HCT116 (cell line): ENCODE data around the gene TAF4. TPM values are rescaled to one million over a fixed set of nuclear protein-coding genes. Genes with fewer than 3 reads are reported as not detected.

Experiments
- ATAC-seq: fragments of 200-7000 bp; cut with Tn5 transposase; 2 replicates; pipeline ENCODE4 v1.9.1; 2020; ENCODE audit warnings: mild to moderate bottlenecking, moderate library complexity
- BruUV-seq: library from RNA; stranded (reverse); fragments of 400-500 nt; replicated peaks from 2 replicates; lab custom pipeline; 2021; lab: Mats Ljungman, UMichigan
- CTCF ChIA-PET: fragments of 300-600 bp; sonication (Branson Sonifier 250); formaldehyde crosslinking; loops from one replicate; lab custom pipeline; 2021; ENCODE audit warnings: antibody characterized with exemption; lab: Charles Lee
- POLR2A ChIA-PET: fragments of 300-600, 350-600 bp; sonication (Branson Sonifier 250); formaldehyde crosslinking; loops from one replicate; lab custom pipeline; 2021; ENCODE audit warnings: antibody characterized with exemption; lab: Charles Lee
- RAD21 ChIA-PET, 2 experiments: fragments of 300-600 bp; sonication (Branson Sonifier 250); formaldehyde crosslinking; loops; one replicate each; lab custom pipeline; 2023; ENCODE audit warnings: low total read pairs in 2 of 2; ENCODE audit not compliant: uncharacterized antibody in 2 of 2, unreplicated experiment in 2 of 2, low non-redundant PET in 1 of 2; lab: Charles Lee
- DNase-seq: peaks from one replicate; pipeline ENCODE4 v3.0.0-alpha.2; 2010; ENCODE audit warnings: low read depth, low spot score
- H2AFZ ChIP-seq: fragments of 200-600 bp; shearing (Covaris generic), sonication (generic); 2 replicates; pipeline ENCODE4 v1.6.1; 2017; ENCODE audit warnings: low read depth, mixed run types, mixed read lengths, antibody characterized with exemption, low read length; ENCODE audit not compliant: poor library complexity, severe bottlenecking
- H3K27ac ChIP-seq: 2 replicates; pipeline ENCODE4 v1.5.1; 2012; ENCODE audit warnings: low read depth, low read length
- H3K27me3 ChIP-seq: fragments of 200-600 bp; sonication (generic); 2 replicates; pipeline ENCODE4 v1.6.1; 2016; ENCODE audit warnings: mixed run types, low read length, mixed read lengths; ENCODE audit not compliant: insufficient read depth
- H3K36me3 ChIP-seq, 2 experiments: fragments of 200-500 bp in 1 of 2; fragments of 200-600 bp in 1 of 2; sonication (Bioruptor generic) in 1 of 2; sonication (generic) in 1 of 2; 2 replicates each; pipeline versions ENCODE4 v1.5.1 to v1.6.1; 2014 to 2016; ENCODE audit warnings: low read length in 2 of 2, inconsistent platforms in 1 of 2, mixed read lengths in 1 of 2, mixed run types in 1 of 2; ENCODE audit not compliant: insufficient read depth in 2 of 2, control insufficient read depth in 1 of 2
- H3K4me1 ChIP-seq, 2 experiments: fragments of 200-600 bp in 1 of 2; sonication (generic) in 1 of 2; 2 replicates each; pipeline versions ENCODE4 v1.5.1 to v1.6.1; 2012 to 2017; ENCODE audit warnings: low read length in 2 of 2, inconsistent platforms in 1 of 2, mild to moderate bottlenecking in 1 of 2, mixed read lengths in 1 of 2, mixed run types in 1 of 2, moderate library complexity in 1 of 2; ENCODE audit not compliant: insufficient read depth in 2 of 2, control insufficient read depth in 1 of 2
- H3K4me2 ChIP-seq: fragments of 200-600 bp; sonication (generic); 2 replicates; pipeline ENCODE4 v1.6.1; 2017; ENCODE audit warnings: mixed run types, low read length, mixed read lengths
- H3K4me3 ChIP-seq, 2 experiments: fragments of 200-600 bp in 1 of 2; sonication (generic) in 1 of 2; replicated peaks in 1 of 2; 2 replicates each; pipeline ENCODE4 v1.5.1; 2011 to 2016; ENCODE audit warnings: low read length in 2 of 2, control low read depth in 1 of 2, low read depth in 1 of 2, mild to moderate bottlenecking in 1 of 2, mixed read lengths in 1 of 2, mixed run types in 1 of 2
- H3K79me2 ChIP-seq: fragments of 200-600 bp; sonication (generic); 2 replicates; pipeline ENCODE4 v1.6.1; 2017; ENCODE audit warnings: mild to moderate bottlenecking, mixed run types, low read length, moderate library complexity, mixed read lengths; ENCODE audit not compliant: insufficient read depth
- H3K9ac ChIP-seq: fragments of 200-600 bp; sonication (generic); 2 replicates; pipeline ENCODE4 v1.6.1; 2016; ENCODE audit warnings: low read length, mixed read lengths
- H3K9me2 ChIP-seq: fragments of 200-600 bp; sonication (generic), shearing (Covaris generic); 2 replicates; pipeline ENCODE4 v1.6.1; 2017; ENCODE audit warnings: mixed run types, mild to moderate bottlenecking, moderate library complexity; ENCODE audit not compliant: insufficient read depth
- H3K9me3 ChIP-seq, 2 experiments: fragments of 200-500 bp in 1 of 2; fragments of 200-600 bp in 1 of 2; sonication (Bioruptor generic) in 1 of 2; sonication (generic) in 1 of 2; 2 replicates each; pipeline ENCODE4 v1.6.1; 2014 to 2017; ENCODE audit warnings: low read length in 2 of 2, mixed read lengths in 2 of 2, inconsistent platforms in 1 of 2, low read depth in 1 of 2, mild to moderate bottlenecking in 1 of 2, mixed run types in 1 of 2, moderate library complexity in 1 of 2; ENCODE audit not compliant: control insufficient read depth in 1 of 2, insufficient read depth in 1 of 2
- H4K20me1 ChIP-seq: fragments of 200-600 bp; sonication (generic), shearing (Covaris generic); 2 replicates; pipeline ENCODE4 v1.6.1; 2017; ENCODE audit warnings: mixed run types, mild to moderate bottlenecking, moderate library complexity; ENCODE audit not compliant: insufficient read depth
- CBX3 ChIP-seq: IDR thresholded peaks from 2 replicates; pipeline ENCODE4 v1.6.1; 2012; ENCODE audit warnings: low read depth
- CEBPB ChIP-seq: IDR thresholded peaks from 2 replicates; pipeline ENCODE4 v1.6.1; 2012; ENCODE audit warnings: low read depth
- EGR1 ChIP-seq: IDR thresholded peaks from 2 replicates; pipeline ENCODE4 v1.6.1; 2012; ENCODE audit warnings: low read depth
- ELF1 ChIP-seq: IDR thresholded peaks from 2 replicates; pipeline ENCODE4 v1.6.1; 2012; ENCODE audit warnings: low read depth, borderline replicate concordance
- EZH2 ChIP-seq: fragments of 200-600 bp; sonication (generic); IDR thresholded peaks from 2 replicates; pipeline ENCODE4 v1.6.1; 2017; ENCODE audit warnings: antibody characterized with exemption, mixed run types
- FOSL1 ChIP-seq: IDR thresholded peaks from 2 replicates; pipeline ENCODE4 v1.6.1; 2012; ENCODE audit warnings: low read depth
- JUND ChIP-seq: IDR thresholded peaks from 2 replicates; pipeline ENCODE4 v1.6.1; 2012
- POLR2AphosphoS5 ChIP-seq: IDR thresholded peaks from 2 replicates; pipeline ENCODE4 v1.6.1; 2011; ENCODE audit warnings: mild to moderate bottlenecking, low read depth, low read length, moderate library complexity
- SIN3A ChIP-seq: IDR thresholded peaks from 2 replicates; pipeline ENCODE4 v1.6.1; 2012; ENCODE audit warnings: low read depth
- SP1 ChIP-seq: IDR thresholded peaks from 2 replicates; pipeline ENCODE4 v1.6.1; 2012; ENCODE audit warnings: low read depth
- SRF ChIP-seq: IDR thresholded peaks from 2 replicates; pipeline ENCODE4 v1.6.1; 2012; ENCODE audit warnings: low read depth
- TCF7L2 ChIP-seq: IDR thresholded peaks from 2 replicates; pipeline ENCODE4 v1.7.0; 2011; ENCODE audit warnings: borderline replicate concordance, inconsistent platforms; ENCODE audit not compliant: insufficient read depth, insufficient read length; ENCODE audit errors: extremely low read depth
- YY1 ChIP-seq: IDR thresholded peaks from 2 replicates; pipeline ENCODE4 v1.6.1; 2011; ENCODE audit warnings: low read length, low read depth, moderate library complexity, mild to moderate bottlenecking; ENCODE audit not compliant: insufficient replicate concordance; ENCODE audit errors: extremely low read depth
- ZFX ChIP-seq: fragments of 450-650 bp; IDR thresholded peaks from 2 replicates; pipeline ENCODE4 v1.6.1; 2017
- intact Hi-C: fragments of 100-400 bp; cut with micrococcal nuclease; formaldehyde crosslinking; loops from 2 replicates; pipeline ENCODE4 v1.10.0; 2022
- total RNA-seq: library from RNA; stranded (reverse); gene quantifications from one replicate; pipeline ENCODE4 v1.2.1, GENCODE V29; 2021; ENCODE audit not compliant: unreplicated experiment
- TF ChIP-seq, protein P1 (sequence below): IDR thresholded peaks from 2 replicates; pipeline ENCODE4 v1.6.1; 2011; ENCODE audit warnings: mild to moderate bottlenecking, low read length, moderate library complexity; ENCODE audit not compliant: insufficient replicate concordance; ENCODE audit errors: extremely low read depth
- TF ChIP-seq, protein P2 (sequence below): IDR thresholded peaks from 2 replicates; pipeline ENCODE4 v1.6.1; 2012; ENCODE audit warnings: low read depth
- TF ChIP-seq, protein P3 (sequence below), 3 experiments: fragments of 200-600 bp in 1 of 3; sonication (generic) in 1 of 3; IDR thresholded peaks in 2 of 3; conservative IDR thresholded peaks in 1 of 3; 2 replicates each; pipeline ENCODE4 v1.5.1; 2012 to 2017; ENCODE audit warnings: low read depth in 2 of 3, low read length in 2 of 3, antibody characterized with exemption in 1 of 3, borderline replicate concordance in 1 of 3, control low read depth in 1 of 3, mild to moderate bottlenecking in 1 of 3, mixed read lengths in 1 of 3, mixed run types in 1 of 3, moderate library complexity in 1 of 3; ENCODE audit not compliant: insufficient read depth in 1 of 3
- TF ChIP-seq, protein P4 (sequence below): IDR thresholded peaks from 2 replicates; pipeline ENCODE4 v1.6.1; 2012

The TAF4 gene
- total RNA-seq, 1 experiment from 2014 or later: 26.8 TPM

DNA sequence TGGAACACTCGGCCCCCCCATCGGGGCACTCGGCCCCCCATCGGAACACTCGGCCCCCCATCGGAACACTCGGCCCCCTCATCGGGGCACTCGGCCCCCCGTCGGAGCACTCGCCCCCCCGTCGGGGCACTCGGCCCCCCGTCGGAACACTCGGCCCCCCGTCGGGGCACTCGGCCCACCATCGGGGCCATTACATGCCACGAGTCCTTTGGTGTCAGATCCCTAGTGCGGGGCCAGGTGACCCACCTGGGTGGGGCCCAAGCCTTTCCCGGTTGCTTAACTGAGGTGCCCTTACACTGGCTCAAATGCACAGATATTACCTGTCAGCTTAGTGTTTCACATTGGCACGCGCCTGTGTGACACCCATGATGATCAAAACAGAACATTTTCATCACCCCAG lies 95.9 kb downstream of the TAF4 start:
- Histone ChIP-seq H3K36me3 (peaks cover 0 to 8% of the 10 kb centered on the region in 2 experiments; a peak in 1 of 4 replicates), H3K9me2 (no peaks in the 10 kb centered on the region), H4K20me1 (no peaks in the 10 kb centered on the region), H3K27me3 (no peaks in the 10 kb centered on the region), H3K4me3 (no peak overlapping the region), H3K27ac (no peak overlapping the region), H3K4me2 (no peak overlapping the region), H3K4me1 (no peaks in the 10 kb centered on the region), H3K9me3 (no peaks in the 10 kb centered on the region), H3K9ac (no peak overlapping the region), H2AFZ (no peak overlapping the region), H3K79me2 (no peaks in the 10 kb centered on the region)
- ATAC-seq (no peak), DNase-seq (no peak)
- TF ChIP-seq SP1 (no peak), SIN3A (no peak), POLR2AphosphoS5 (no peak), CBX3 (no peak), ZFX (no peak), YY1 (no peak), SRF (no peak), CEBPB (no peak), FOSL1 (no peak), JUND (no peak), TCF7L2 (no peak), ELF1 (no peak), EGR1 (no peak), EZH2 (no peak)
- TF ChIP-seq, protein P1, sequence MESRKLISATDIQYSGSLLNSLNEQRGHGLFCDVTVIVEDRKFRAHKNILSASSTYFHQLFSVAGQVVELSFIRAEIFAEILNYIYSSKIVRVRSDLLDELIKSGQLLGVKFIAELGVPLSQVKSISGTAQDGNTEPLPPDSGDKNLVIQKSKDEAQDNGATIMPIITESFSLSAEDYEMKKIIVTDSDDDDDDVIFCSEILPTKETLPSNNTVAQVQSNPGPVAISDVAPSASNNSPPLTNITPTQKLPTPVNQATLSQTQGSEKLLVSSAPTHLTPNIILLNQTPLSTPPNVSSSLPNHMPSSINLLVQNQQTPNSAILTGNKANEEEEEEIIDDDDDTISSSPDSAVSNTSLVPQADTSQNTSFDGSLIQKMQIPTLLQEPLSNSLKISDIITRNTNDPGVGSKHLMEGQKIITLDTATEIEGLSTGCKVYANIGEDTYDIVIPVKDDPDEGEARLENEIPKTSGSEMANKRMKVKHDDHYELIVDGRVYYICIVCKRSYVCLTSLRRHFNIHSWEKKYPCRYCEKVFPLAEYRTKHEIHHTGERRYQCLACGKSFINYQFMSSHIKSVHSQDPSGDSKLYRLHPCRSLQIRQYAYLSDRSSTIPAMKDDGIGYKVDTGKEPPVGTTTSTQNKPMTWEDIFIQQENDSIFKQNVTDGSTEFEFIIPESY: no peak
- TF ChIP-seq, protein P2, sequence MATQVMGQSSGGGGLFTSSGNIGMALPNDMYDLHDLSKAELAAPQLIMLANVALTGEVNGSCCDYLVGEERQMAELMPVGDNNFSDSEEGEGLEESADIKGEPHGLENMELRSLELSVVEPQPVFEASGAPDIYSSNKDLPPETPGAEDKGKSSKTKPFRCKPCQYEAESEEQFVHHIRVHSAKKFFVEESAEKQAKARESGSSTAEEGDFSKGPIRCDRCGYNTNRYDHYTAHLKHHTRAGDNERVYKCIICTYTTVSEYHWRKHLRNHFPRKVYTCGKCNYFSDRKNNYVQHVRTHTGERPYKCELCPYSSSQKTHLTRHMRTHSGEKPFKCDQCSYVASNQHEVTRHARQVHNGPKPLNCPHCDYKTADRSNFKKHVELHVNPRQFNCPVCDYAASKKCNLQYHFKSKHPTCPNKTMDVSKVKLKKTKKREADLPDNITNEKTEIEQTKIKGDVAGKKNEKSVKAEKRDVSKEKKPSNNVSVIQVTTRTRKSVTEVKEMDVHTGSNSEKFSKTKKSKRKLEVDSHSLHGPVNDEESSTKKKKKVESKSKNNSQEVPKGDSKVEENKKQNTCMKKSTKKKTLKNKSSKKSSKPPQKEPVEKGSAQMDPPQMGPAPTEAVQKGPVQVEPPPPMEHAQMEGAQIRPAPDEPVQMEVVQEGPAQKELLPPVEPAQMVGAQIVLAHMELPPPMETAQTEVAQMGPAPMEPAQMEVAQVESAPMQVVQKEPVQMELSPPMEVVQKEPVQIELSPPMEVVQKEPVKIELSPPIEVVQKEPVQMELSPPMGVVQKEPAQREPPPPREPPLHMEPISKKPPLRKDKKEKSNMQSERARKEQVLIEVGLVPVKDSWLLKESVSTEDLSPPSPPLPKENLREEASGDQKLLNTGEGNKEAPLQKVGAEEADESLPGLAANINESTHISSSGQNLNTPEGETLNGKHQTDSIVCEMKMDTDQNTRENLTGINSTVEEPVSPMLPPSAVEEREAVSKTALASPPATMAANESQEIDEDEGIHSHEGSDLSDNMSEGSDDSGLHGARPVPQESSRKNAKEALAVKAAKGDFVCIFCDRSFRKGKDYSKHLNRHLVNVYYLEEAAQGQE: no peak
- TF ChIP-seq, protein P3, sequence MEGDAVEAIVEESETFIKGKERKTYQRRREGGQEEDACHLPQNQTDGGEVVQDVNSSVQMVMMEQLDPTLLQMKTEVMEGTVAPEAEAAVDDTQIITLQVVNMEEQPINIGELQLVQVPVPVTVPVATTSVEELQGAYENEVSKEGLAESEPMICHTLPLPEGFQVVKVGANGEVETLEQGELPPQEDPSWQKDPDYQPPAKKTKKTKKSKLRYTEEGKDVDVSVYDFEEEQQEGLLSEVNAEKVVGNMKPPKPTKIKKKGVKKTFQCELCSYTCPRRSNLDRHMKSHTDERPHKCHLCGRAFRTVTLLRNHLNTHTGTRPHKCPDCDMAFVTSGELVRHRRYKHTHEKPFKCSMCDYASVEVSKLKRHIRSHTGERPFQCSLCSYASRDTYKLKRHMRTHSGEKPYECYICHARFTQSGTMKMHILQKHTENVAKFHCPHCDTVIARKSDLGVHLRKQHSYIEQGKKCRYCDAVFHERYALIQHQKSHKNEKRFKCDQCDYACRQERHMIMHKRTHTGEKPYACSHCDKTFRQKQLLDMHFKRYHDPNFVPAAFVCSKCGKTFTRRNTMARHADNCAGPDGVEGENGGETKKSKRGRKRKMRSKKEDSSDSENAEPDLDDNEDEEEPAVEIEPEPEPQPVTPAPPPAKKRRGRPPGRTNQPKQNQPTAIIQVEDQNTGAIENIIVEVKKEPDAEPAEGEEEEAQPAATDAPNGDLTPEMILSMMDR (IDR thresholded peaks at IDR 0.05 in 2 of 3, conservative IDR thresholded peaks at IDR 0.05 in 1 of 3; ENCODE audit: borderline replicate concordance in 1 of 3, insufficient read depth in 1 of 3, low read depth in 2 of 3, low read length in 2 of 3): no peak
- TF ChIP-seq, protein P4, sequence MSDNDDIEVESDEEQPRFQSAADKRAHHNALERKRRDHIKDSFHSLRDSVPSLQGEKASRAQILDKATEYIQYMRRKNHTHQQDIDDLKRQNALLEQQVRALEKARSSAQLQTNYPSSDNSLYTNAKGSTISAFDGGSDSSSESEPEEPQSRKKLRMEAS: no peak
- intact Hi-C loops: no loop called here
- ChIA-PET POLR2A (no interaction called here), RAD21 (no interaction called here), CTCF (no interaction called here)
- no TSS peak for BruUV-seq
